ENCODE data around the gene RIMBP3B.
"Not testable (repeated sequence)": the region's sequence is repeated elsewhere in the genome, so short reads cannot be mapped to it uniquely, and the experiment has no call there.

RIMBP3B gene, protein sequence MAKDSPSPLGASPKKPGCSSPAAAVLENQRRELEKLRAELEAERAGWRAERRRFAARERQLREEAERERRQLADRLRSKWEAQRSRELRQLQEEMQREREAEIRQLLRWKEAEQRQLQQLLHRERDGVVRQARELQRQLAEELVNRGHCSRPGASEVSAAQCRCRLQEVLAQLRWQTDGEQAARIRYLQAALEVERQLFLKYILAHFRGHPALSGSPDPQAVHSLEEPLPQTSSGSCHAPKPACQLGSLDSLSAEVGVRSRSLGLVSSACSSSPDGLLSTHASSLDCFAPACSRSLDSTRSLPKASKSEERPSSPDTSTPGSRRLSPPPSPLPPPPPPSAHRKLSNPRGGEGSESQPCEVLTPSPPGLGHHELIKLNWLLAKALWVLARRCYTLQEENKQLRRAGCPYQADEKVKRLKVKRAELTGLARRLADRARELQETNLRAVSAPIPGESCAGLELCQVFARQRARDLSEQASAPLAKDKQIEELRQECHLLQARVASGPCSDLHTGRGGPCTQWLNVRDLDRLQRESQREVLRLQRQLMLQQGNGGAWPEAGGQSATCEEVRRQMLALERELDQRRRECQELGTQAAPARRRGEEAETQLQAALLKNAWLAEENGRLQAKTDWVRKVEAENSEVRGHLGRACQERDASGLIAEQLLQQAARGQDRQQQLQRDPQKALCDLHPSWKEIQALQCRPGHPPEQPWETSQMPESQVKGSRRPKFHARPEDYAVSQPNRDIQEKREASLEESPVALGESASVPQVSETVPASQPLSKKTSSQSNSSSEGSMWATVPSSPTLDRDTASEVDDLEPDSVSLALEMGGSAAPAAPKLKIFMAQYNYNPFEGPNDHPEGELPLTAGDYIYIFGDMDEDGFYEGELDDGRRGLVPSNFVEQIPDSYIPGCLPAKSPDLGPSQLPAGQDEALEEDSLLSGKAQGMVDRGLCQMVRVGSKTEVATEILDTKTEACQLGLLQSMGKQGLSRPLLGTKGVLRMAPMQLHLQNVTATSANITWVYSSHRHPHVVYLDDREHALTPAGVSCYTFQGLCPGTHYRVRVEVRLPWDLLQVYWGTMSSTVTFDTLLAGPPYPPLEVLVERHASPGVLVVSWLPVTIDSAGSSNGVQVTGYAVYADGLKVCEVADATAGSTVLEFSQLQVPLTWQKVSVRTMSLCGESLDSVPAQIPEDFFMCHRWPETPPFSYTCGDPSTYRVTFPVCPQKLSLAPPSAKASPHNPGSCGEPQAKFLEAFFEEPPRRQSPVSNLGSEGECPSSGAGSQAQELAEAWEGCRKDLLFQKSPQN (N-terminal part only)

DNA sequence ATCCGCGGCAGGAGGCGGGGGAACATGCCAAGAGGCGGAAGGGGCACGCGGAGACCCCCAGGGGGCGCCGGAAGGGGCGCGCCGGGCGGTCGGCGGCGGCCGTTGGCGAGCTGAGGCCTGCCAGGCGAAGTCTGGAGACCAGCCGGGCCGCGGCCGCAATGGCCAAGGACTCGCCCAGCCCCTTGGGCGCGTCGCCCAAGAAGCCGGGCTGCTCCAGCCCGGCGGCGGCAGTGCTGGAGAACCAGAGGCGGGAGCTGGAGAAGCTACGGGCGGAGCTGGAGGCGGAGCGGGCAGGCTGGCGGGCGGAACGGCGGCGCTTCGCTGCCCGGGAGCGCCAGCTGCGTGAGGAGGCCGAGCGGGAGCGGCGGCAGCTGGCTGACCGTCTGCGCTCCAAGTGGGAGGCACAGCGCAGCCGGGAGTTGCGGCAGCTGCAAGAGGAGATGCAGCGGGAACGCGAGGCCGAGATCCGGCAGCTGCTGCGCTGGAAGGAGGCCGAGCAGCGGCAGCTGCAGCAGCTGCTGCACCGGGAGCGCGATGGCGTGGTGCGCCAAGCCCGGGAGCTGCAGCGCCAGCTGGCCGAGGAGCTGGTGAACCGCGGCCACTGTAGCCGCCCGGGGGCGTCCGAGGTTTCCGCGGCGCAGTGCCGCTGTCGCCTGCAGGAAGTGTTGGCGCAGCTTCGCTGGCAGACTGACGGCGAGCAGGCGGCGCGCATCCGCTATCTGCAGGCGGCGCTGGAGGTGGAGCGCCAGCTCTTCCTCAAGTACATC, at the start of gene RIMBP3B:
Gene RIMBP3B, plus strand, starts transcription at position 51 of the 767 bp plus-strand sequence. Its CDS starts 108 bp downstream, at position 159.
- DNase-seq: not testable (repeated sequence)

DNA sequence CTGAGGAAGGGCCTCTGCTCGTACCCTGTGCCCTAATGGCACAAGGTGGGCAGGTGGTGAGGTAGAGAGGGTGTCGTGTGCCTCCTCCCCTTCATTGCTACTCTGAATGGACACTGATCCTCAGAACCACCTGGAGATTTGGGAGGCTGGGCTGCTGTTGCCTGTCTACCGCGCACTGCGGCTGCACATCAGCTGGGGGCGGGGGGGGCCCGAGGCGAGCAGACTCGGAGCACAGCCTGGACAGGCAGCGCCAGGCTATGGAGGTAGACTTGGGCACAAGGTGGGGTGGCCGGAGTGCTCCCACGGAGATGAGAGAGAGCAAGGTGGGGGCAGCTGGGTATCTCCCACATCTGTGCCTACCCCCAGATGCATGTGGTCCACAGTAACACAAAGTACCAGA, 26.0 kb upstream of the RIMBP3B start:
- DNase-seq: not testable (repeated sequence)

DNA sequence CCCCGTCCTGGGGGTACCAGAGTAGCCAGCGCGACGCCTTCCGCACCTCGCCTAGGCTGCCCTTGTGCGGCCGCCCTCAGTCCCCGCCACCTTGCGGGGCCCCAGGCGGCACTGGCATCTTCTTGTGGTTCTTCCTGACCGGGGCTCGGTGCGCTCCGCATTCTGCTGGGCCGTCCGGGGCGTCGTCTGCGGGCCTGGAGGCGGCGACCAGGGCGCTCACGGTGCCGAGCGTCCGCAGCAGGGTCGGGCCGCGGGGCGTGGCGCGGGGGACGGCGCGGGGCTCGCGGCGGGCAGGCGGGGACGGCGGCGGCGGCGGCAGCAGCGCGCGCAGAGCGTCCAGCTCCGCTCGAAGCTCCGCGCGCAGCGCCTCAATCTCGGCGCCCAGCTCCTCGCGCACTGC, 23.0 kb upstream of the RIMBP3B start:
- not testable (repeated sequence) for DNase-seq

DNA sequence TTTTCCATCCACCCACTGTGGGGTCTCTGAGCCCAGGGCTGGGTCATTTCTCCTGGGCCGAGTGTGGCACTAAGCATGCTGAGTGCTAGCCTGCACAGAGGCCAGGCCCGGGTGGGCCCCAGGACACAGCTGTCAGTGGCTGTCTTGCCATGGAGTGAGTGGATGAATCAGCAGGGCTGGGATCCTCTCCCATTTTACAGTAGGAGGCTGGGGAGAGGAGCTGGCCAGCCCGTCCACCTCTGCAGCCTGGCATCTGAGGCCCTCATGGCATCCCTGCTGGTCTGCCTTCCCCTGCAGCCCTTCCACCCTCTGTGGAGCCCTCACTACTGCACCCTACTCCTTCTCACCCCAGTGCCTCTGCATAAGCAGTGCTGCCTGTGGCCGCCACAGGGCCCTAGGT, 21.1 kb upstream of the RIMBP3B start:
- DNase-seq: not testable (repeated sequence)

DNA sequence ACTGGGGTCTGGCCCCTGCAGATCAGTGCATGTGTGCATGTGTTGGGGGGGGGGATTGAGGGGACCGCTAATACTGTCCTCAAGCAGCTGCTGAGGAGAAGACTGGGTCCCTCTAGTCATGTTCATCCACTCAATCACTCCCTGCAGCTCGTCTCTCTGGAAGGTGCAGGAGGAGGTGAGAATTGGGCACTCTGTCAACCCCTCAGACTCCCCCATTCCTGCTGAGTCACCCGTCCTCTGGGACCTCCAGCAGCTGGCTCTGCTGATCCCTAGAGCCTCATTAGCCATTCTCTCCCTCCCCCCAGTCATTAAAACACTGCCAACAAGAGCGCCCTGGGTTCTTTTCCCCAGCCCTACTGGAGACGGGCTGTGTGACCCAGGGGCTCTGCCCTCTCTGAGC, 20.5 kb upstream of the RIMBP3B start:
- not testable (repeated sequence) for DNase-seq

DNA sequence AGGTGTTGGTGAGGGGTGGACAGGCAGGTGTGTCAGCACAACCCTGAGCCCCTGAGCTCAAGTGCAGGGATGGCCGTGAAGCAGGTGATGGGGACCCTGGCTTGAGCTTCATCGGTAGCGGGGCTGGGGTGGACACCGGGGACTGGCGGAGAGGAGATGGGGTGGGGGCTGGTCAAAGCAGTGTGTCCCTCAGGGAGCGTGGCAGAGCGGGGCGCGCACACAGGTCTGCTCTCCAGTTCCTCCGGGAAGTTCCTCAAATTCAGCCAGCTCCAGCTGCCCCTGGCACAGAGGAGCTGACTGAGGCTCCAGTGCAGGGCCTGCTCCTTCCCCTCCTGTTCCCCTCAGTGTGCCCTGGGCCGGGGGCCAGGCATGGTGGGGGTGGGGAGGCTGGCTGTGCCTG, 19.7 kb upstream of the RIMBP3B start:
- DNase-seq: not testable (repeated sequence)

DNA sequence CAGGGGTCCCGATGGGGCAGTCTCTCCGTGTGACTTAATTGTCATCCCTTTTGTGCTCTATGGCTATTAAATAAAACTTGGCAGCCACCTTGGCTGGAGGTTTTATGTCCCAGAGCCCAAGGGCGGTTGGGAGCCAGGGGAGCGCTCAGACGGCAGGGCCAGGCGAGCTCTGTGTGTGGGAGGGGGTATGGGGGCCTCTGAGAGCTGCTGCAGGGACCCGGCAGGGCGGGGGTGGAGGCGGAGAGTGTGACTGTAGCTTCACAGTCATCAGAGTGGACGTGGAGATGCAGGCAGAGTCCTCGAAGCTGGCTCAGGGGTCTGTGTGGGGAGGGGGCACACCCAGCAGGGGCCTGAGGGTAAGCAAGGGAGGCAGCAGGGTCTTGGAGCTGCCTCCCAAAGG, 19.2 kb upstream of the RIMBP3B start:
- DNase-seq: not testable (repeated sequence)

DNA sequence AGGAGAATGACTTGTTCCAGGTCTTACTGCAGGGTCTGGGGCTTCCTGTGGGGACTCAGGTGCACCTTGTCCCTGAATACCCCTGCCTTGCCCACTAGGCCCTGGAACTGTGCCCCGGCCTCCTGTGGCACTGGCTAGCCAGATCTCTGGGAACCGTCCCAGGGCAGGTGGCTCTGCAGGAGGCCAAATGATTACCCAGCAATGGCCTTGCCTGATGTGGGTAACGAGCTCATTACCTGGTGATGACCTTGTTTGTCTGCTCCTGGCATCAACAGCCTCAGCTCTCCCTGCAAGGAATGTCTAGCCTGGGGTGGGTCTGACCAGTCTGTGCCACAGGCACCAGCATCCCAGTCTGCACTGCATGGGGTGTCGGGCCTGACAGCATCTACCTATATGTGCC, 18.2 kb upstream of the RIMBP3B start:
- not testable (repeated sequence) for DNase-seq

DNA sequence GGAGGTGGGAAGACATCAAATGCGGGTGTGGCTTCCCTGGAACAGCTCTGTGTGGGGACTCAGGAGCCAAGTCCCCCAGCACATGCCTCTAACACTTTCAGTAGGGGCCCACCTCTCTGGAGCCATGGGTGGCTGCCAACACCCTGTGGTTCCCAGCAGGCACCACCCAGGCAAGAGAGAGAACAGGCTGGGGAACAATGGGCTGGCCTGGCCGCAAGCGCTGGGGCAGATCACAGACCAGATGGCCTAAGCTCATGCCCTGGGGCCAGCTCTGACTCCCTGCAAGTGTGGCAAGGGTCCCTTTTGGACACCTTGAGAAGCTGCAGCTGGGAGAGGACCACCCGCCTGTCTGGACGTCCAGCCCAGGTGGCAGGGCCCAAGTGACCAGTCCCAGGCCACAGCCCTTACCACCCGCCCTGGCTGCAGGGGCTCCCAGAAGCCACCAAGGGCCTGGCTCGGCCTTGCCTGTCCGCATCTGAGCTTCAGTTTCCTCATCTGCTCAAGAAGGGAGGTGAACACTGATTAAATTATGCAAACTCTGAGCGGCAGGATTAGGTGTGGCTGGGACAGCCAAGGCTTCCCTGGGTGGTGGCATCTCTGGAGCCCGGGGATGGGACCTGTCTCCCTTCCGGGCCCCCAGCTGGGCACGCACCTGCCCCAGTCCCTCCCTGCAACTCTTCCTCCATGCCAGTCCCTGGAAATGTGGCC, 14.8 kb upstream of the RIMBP3B start:
- DNase-seq: not testable (repeated sequence)

DNA sequence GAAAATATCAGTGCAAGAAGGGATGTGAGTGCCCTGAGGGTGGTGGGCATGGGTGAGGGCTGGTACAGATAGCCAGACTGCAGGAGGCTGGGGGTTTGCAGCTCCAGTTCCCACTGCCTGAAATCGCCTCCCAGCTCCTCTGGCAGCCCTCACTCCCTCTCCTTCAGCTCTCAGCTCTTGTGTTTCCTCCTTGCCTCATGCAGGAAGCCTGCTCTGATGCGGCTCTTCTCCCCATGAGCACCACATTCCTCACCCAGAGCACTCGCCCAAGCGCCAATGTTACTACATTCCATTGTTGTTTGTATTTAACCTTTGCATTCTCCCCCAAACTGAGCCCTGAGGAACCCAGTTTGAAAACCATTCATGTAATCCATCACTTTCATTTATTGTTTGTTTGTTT, 7.7 kb upstream of the RIMBP3B start:
- not testable (repeated sequence) for DNase-seq

DNA sequence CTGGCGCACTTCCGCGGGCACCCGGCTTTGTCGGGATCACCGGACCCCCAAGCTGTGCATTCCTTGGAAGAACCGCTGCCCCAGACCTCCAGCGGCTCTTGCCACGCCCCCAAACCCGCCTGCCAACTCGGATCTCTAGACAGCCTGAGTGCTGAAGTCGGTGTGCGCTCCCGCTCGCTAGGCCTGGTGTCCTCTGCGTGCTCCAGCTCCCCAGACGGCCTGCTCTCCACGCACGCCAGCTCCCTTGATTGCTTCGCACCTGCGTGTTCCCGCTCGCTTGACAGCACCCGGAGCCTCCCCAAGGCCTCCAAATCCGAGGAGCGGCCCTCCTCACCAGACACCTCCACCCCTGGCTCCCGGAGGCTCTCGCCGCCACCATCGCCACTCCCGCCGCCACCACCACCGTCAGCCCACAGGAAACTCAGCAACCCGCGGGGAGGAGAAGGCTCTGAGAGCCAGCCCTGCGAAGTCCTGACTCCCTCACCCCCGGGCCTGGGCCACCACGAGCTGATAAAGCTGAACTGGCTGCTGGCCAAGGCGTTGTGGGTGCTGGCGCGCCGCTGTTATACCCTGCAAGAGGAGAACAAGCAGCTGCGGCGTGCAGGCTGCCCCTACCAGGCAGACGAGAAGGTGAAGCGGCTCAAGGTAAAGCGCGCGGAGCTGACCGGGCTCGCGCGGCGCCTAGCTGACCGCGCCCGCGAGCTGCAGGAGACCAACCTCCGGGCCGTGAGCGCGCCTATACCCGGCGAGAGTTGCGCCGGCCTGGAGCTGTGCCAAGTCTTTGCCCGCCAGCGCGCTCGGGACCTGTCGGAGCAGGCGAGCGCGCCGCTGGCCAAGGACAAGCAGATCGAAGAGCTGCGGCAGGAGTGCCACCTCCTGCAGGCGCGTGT, 1.2 kb downstream of the RIMBP3B start:
- not testable (repeated sequence) for DNase-seq

DNA sequence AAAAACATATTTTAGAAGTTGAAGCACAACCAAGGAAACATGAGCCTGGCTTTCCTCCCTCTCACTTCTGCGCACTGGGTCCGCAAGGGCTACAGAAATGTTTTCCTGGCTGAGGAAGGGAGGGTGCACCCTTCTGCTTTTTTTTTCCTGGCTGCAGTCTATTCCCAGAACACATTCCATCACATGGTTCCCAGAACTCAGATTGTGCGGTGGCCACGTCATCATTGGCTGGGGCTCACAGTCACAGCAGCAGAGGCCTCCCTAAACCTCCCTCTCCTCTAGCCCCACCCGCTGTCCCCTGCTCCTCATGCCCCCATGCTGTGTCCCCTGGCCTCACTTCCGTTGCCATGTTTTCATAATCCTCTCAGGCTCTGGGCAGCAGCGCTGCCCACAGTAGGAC, 5.9 kb downstream of the RIMBP3B start:
- not testable (repeated sequence) for DNase-seq

DNA sequence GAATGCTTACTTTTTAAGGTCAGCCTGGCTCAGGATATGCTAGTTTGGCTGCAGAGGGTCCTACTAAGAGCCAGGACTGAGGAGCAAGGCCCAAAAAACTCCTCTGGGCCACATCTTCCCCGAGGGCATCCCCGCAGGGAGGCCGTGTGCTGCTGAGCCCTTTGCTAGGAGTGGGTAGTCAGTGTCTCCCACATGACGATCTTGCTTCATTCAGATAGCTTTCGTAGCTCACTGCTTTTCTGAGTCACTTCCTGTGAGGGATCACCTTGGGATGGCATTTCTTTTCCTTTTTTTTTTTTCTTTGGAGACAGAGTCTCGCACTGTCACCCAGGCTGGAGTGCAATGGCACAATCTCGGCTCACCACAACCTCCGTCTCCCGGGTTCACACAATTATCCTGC, 6.5 kb downstream of the RIMBP3B start:
- not testable (repeated sequence) for DNase-seq

DNA sequence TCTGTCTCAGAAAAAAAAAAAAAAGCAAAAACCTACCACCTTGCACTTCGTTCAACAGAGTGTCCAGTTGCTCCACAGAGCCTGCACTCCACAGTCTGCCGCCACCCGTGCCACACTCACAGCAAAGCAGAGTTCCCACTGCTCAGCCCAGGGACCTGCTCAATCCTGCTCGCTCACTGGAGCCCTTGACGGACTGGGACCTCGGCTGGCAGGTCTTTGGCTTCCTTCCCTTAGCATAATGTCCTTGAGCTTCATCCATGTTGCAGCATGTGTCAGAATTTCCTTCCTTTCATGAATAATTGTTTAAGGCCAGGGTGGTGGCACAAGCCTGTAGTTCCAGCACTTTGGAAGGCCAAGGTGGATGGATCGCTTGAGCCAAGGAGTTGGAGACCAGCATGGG, 11.1 kb downstream of the RIMBP3B start:
- DNase-seq: not testable (repeated sequence)

DNA sequence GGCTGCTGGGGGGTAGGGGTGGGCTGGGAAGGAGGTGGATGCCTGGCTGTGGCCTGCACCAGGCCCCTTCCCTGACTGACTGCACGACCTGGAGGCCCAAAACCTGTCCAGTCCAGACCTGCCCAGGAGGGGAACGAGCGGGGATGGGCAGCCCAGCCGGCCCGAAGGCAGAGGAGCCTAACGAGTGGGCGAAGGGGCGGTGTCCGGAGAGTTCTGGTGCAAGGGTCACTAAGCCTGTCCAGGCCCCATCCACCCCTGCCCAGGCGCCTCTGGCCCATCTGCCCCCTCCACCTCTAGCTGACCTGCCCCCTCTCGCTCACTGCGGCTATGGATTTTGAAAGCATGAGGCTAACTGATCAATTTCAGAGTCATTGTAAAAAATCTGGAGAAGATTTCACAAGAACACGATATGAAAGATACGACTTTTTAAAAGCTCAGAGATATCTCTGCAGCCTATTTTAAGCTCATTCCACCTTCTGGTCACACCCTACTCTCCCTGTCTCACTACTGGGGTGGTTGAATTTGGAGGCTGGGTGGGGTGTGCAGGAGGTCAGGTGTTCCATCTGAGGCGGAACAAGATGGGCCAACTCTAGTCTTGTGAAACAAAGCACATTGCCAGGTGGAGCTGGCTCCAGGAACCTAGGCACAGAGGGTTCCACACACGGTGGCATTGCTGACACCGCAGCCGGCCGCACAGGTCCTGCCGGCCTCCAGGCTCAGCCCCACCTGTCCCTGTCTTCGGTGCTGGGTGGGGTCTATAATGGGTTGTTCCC, 17.8 kb downstream of the RIMBP3B start:
- not testable (repeated sequence) for DNase-seq

DNA sequence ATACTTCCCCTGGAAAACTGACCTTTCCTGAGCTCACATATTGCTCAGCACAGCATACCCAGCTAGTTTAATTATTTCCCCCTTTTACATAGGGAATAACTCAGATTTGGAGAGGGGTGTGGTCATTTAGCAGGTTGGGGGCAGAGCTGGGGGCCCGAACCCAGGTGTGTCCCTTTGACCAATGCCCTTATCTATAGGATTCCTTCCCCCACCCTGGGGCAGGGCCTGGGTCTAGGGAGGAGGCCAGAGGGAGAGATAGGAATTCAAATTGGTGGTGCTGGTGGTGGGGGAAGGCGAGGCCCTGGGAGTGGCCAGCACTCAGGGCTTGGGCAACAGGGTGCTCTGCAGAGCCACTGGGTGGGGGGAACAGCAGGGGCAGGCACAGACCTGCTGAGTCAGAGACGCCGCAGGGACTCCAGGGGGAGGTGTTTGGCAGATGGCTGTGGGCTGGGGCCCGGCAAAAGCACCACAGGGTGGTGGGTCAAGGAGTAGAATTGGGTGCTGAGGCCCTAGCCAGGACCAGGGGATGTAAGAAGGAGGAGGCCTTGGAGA, 19.3 kb downstream of the RIMBP3B start:
- DNase-seq: not testable (repeated sequence)

DNA sequence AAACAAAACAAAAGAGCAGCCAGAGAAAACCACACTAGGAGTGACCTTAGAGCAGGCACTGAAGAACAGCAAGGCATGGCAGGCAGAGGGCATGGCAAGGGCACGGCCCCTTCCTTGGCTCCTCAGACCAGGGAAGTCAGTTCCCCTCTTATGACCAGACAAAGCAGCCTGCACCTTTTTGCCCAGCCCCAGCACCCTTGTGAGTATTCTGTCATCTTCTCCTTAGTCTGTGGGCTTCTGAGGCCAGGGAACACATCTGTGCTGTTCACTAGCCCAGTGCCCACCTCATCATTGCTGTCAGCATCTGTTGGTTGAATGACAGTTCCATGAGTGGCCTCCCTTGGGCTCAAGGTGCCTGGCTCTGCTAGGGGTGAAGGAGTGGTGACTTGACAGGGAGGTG, 23.6 kb downstream of the RIMBP3B start:
- not testable (repeated sequence) for DNase-seq

DNA sequence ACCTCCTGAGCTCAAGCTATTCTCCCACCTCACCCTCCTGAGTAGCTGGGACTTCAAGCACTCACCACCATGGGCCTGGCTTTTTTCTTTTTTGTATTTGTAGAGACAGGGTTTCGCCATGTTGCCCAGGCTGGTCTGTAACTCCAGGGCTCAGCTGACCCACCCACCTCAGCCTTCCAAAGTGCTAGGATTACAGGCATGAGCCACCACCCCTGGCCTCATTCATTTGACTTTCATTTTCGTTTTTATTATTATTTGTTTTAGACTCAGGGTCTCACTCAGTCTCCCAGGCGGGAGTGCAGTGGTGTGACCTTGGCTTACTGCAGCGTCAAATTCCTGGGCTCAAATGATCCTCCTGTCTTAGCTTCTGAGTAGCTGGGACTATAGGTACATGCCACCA, 24.2 kb downstream of the RIMBP3B start:
- DNase-seq: not testable (repeated sequence)

DNA sequence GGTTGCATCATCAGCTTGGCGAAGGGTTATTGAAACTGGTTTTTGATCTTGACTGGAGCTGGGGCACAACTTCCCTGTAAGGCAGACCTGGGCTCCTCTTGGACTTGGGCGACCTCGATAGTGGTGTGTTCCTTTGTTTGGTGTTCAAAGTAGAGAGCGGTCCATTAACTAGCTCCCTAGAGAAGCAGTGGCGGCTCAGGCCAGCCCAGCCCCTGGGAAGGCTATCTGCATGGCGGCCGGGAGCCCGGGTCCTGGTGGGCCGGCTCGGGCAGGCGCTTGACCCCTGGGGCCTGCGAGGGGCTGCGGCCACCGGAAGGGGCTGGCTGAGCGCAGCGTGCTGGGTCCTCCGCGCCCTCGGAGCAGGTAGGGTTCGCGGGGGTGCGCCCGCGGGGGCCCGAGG, 32.8 kb downstream of the RIMBP3B start:
- DNase-seq: not testable (repeated sequence)
